Gastroesophageal sphincter (tissue), 3 donors: Measurements from ENCODE around the gene PINK1.

Source experiments
- EP300 ChIP-seq: sonication (generic); formaldehyde crosslinking; IDR thresholded peaks from one replicate; pipeline ENCODE4 v1.6.1; 2017; ENCODE audit warnings: antibody characterized with exemption, mild to moderate bottlenecking
- POLR2A ChIP-seq, 2 donors: fragments of 450-650 bp; IDR thresholded peaks; one replicate each; pipeline ENCODE4 v1.6.1; 2017; ENCODE audit warnings: antibody characterized with exemption in 2 of 2, mild to moderate bottlenecking in 2 of 2, moderate library complexity in 1 of 2
- TF ChIP-seq, protein P1 (sequence below), 4 experiments: fragments of 200-600 bp in 2 of 4; fragments of 450-650 bp in 2 of 4; sonication (generic) in 1 of 4; IDR thresholded peaks; one replicate each; pipeline ENCODE4 v1.5.1; 2017 to 2019; ENCODE audit warnings: antibody characterized with exemption in 4 of 4, mild to moderate bottlenecking in 2 of 4, moderate library complexity in 2 of 4

DNA sequence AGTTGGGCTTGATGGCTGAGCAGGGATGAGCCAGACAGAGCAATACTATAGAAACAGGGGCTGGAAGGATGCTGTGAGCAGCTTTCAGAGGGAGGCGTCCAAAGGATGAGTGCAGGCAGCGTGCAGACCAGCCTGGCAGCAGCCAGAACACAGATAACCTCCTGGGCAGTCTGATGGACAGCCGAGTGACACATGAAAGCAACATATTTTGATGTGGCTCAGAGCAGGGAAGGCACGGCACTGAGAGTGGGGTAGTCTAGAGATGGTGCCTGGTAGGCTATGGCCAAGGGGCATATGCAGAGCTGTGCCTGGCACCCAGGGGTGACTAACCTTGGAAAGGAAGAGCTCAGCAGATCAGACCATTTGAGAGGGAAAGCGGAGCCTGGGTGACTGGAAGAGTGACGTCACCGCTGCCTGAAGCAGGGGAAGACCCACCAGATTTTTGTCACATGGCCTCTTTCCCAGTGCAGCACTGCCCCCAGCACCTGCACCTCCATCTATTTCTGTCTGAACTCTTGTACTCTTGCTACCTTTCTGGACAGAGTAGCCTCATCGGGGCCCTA is 3.6 kb downstream of the PINK1 start:
- TF ChIP-seq, protein P1, sequence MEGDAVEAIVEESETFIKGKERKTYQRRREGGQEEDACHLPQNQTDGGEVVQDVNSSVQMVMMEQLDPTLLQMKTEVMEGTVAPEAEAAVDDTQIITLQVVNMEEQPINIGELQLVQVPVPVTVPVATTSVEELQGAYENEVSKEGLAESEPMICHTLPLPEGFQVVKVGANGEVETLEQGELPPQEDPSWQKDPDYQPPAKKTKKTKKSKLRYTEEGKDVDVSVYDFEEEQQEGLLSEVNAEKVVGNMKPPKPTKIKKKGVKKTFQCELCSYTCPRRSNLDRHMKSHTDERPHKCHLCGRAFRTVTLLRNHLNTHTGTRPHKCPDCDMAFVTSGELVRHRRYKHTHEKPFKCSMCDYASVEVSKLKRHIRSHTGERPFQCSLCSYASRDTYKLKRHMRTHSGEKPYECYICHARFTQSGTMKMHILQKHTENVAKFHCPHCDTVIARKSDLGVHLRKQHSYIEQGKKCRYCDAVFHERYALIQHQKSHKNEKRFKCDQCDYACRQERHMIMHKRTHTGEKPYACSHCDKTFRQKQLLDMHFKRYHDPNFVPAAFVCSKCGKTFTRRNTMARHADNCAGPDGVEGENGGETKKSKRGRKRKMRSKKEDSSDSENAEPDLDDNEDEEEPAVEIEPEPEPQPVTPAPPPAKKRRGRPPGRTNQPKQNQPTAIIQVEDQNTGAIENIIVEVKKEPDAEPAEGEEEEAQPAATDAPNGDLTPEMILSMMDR (IDR thresholded peaks at IDR 0.05) = no peak
- TF ChIP-seq EP300 (no peak), POLR2A (IDR thresholded peaks at IDR 0.05) (no peak)
